GM23248 (cell line): ENCODE measurements around the gene LRPAP1.

Source experiments
- EZH2 ChIP-seq: fragments of 200-600 bp; sonication (generic); IDR thresholded peaks from 2 replicates; pipeline ENCODE4 v1.6.1; 2018; ENCODE audit warnings: antibody characterized with exemption, mild to moderate bottlenecking; ENCODE audit not compliant: insufficient read depth, poor library complexity, severe bottlenecking
- EZH2phosphoT487 ChIP-seq: fragments of 200-600 bp; sonication (generic); IDR thresholded peaks from 2 replicates; pipeline ENCODE4 v1.6.1; 2018; ENCODE audit warnings: antibody characterized with exemption, moderate library complexity, mild to moderate bottlenecking, low read depth; ENCODE audit not compliant: insufficient read depth

- TF ChIP-seq EZH2phosphoT487 (no peak), EZH2 (no peak)
Measured at GRCh38 chr4:3498901-3499510, 33.2 kb downstream of the LRPAP1 start.
